ENCODE measurements around the gene SEC16A. TPM values are rescaled to one million over a fixed set of nuclear protein-coding genes. Genes with fewer than 3 reads are reported as not detected.

The SEC16A gene
- total RNA-seq, 2 experiments from 2014 or later = 23.7 to 60.1 TPM

DNA sequence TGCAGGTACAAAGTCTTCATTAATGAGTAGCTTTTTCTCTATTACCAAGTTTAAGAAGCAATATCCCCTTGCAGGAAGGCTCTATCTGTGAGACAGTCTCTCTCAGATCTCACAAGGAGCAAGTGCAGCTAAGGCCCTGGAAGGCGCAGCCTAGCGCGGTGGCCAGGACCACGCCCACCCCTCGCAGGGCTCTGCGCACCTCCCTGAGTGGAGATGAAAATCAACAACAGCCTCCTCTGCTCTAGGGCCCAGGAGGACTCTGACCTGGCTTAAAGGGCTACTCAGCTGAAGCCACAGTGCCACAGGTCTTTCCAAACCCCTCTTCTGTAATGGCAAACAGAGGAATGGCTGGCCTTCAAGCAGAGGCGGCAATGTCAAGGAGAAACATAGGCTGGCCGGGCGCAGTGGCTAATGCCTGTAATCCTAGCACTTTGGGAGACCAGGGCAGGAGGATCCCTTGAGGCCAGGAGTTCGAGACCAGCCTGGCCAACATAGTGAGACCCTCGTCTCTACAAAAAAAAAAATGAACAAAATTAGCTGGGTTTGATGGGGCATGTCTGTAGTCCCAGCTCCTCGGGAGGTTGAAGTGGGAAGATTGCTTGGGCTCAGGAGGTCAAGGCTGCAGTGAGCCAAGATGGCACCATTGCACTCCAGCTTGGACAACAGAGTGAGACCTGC, 11.9 kb downstream of the SEC16A start:
- CTCF ChIA-PET (ENCODE audit: unreplicated experiment) = no interaction called here
- POLR2A ChIA-PET = no interaction called here

DNA sequence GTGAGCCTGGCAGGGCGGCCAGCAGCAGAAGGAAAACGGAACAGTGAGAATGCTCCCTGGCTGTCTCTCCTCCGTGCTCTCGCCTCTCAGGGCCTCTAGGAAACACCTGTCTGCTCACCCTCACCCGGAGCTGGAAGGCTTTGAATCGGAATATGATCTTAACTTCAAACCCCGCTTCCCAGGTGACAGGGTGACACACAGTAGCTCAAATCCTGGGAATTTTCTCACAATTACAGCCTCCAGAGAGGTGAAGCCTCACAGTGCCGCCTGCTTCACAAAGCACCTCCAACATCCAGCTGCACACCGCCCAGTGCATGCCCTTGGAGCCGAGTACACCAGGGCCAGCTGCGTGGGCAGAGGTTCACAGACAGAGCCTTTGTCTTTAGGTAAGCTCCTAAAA, 12.5 kb downstream of the SEC16A start:
- no peak overlapping the region for H3K27ac ChIP-seq (ENCODE audit: low read depth, low read length, poor library complexity, severe bottlenecking)
- no peaks in the 10 kb centered on the region for H3K79me2 ChIP-seq (ENCODE audit: insufficient read depth, low read depth, low read length)
- no peak overlapping the region for H3K4me3 ChIP-seq (ENCODE audit: low read depth, low read length, poor library complexity, severe bottlenecking)
- H3K4me1 ChIP-seq (ENCODE audit: insufficient read depth, low read length, poor library complexity, severe bottlenecking) = no peaks in the 10 kb centered on the region
- CTCF ChIA-PET (ENCODE audit: unreplicated experiment) = no interaction called here
- TF ChIP-seq, protein P1, sequence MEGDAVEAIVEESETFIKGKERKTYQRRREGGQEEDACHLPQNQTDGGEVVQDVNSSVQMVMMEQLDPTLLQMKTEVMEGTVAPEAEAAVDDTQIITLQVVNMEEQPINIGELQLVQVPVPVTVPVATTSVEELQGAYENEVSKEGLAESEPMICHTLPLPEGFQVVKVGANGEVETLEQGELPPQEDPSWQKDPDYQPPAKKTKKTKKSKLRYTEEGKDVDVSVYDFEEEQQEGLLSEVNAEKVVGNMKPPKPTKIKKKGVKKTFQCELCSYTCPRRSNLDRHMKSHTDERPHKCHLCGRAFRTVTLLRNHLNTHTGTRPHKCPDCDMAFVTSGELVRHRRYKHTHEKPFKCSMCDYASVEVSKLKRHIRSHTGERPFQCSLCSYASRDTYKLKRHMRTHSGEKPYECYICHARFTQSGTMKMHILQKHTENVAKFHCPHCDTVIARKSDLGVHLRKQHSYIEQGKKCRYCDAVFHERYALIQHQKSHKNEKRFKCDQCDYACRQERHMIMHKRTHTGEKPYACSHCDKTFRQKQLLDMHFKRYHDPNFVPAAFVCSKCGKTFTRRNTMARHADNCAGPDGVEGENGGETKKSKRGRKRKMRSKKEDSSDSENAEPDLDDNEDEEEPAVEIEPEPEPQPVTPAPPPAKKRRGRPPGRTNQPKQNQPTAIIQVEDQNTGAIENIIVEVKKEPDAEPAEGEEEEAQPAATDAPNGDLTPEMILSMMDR (conservative IDR thresholded peaks at IDR 0.05; ENCODE audit: low read length) = no peak
- TF ChIP-seq EZH2phosphoT487 (IDR thresholded peaks at IDR 0.05; ENCODE audit: borderline replicate concordance, low read depth, low read length) = no peak
- no peaks in the 10 kb centered on the region; the same call in 1 of the 2 replicates for H4K20me1 ChIP-seq (ENCODE audit: insufficient read depth, low read length)
- no peaks in the 10 kb centered on the region for H3K9me2 ChIP-seq (ENCODE audit: insufficient read depth, low read length)
- no peak for DNase-seq (ENCODE audit: low spot score)
- POLR2A ChIA-PET = no interaction called here
- no peak overlapping the region for H2AFZ ChIP-seq (ENCODE audit: low read length)
- H3K4me2 ChIP-seq (ENCODE audit: low read length) = no peak overlapping the region
- no peaks in the 10 kb centered on the region for H3K9me3 ChIP-seq (ENCODE audit: low read length)
- BruUV-seq (replicated peaks) = no TSS peak
- H3K36me3 ChIP-seq (ENCODE audit: insufficient read depth, low read length) = peaks cover 97% of the 10 kb centered on the region
- intact Hi-C loops (cut with micrococcal nuclease; ENCODE audit: unreplicated experiment) = no loop called here

More for the DNA sequence above, 11.9 kb downstream of the SEC16A start:
- no peak overlapping the region for H3K4me3 ChIP-seq (ENCODE audit: low read depth, low read length, poor library complexity, severe bottlenecking)
- TF ChIP-seq EZH2phosphoT487 (IDR thresholded peaks at IDR 0.05; ENCODE audit: borderline replicate concordance, low read depth, low read length) = no peak
- TF ChIP-seq, protein P1 (conservative IDR thresholded peaks at IDR 0.05; ENCODE audit: low read length) = no peak
- no peak for DNase-seq (ENCODE audit: low spot score)
- no TSS peak for BruUV-seq (replicated peaks)
- intact Hi-C loops (cut with micrococcal nuclease; ENCODE audit: unreplicated experiment) = no loop called here
- no peaks in the 10 kb centered on the region for H3K9me3 ChIP-seq (ENCODE audit: low read length)
- no peaks in the 10 kb centered on the region for H3K4me1 ChIP-seq (ENCODE audit: insufficient read depth, low read length, poor library complexity, severe bottlenecking)
- H2AFZ ChIP-seq (ENCODE audit: low read length) = no peak overlapping the region
- H3K4me2 ChIP-seq (ENCODE audit: low read length) = no peak overlapping the region
- H4K20me1 ChIP-seq (ENCODE audit: insufficient read depth, low read length) = no peaks in the 10 kb centered on the region; the same call in 1 of the 2 replicates
- no peaks in the 10 kb centered on the region for H3K9me2 ChIP-seq (ENCODE audit: insufficient read depth, low read length)
- peaks cover 97% of the 10 kb centered on the region for H3K36me3 ChIP-seq (ENCODE audit: insufficient read depth, low read length)
- no peaks in the 10 kb centered on the region for H3K79me2 ChIP-seq (ENCODE audit: insufficient read depth, low read depth, low read length)
- no peak overlapping the region for H3K27ac ChIP-seq (ENCODE audit: low read depth, low read length, poor library complexity, severe bottlenecking)

DNA sequence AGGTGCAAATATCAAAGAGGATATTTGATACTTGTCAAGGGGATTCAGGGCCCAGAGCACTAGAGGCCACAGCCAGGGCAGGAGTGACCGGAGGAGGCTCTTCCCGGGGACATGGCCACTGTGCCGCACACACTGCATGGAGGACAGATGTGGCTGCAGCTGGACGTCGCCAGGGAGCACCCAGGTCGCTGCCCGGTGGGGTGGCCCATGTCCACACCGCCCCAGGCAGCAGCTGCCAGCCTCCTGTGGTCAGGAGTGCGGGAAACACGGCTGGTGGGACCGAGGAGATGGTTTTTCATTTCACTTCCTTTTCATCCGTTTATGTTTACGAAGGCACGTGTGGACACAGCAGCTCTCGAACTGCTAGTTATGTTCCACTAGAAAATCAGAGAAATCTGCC, 15.1 kb downstream of the SEC16A start:
- POLR2A ChIA-PET = no interaction called here
- Histone ChIP-seq H3K4me2 (ENCODE audit: low read length) (no peak overlapping the region), H3K9me2 (ENCODE audit: insufficient read depth, low read length) (no peaks in the 10 kb centered on the region), H4K20me1 (ENCODE audit: insufficient read depth, low read length) (no peaks in the 10 kb centered on the region; the same call in 1 of the 2 replicates), H3K4me1 (ENCODE audit: insufficient read depth, low read length, poor library complexity, severe bottlenecking) (no peaks in the 10 kb centered on the region), H3K9me3 (ENCODE audit: low read length) (no peaks in the 10 kb centered on the region), H3K36me3 (ENCODE audit: insufficient read depth, low read length) (peaks cover 98% of the 10 kb centered on the region), H3K27ac (ENCODE audit: low read depth, low read length, poor library complexity, severe bottlenecking) (no peak overlapping the region), H3K4me3 (ENCODE audit: low read depth, low read length, poor library complexity, severe bottlenecking) (no peak overlapping the region), H2AFZ (ENCODE audit: low read length) (no peak overlapping the region), H3K79me2 (ENCODE audit: insufficient read depth, low read depth, low read length) (no peaks in the 10 kb centered on the region)
- DNase-seq (ENCODE audit: low spot score) = no peak
- no TSS peak for BruUV-seq (replicated peaks)
- CTCF ChIA-PET (ENCODE audit: unreplicated experiment) = no interaction called here
- intact Hi-C loops (cut with micrococcal nuclease; ENCODE audit: unreplicated experiment) = no loop called here
- TF ChIP-seq, protein P1 (conservative IDR thresholded peaks at IDR 0.05; ENCODE audit: low read length) = no peak

All from OCI-LY7 (cell line).